ENCODE data around the gene VN1R5.
"Not testable (repeated sequence)": the region's sequence is repeated elsewhere in the genome, so short reads cannot be mapped to it uniquely, and the experiment has no call there.

The VN1R5 gene

DNA sequence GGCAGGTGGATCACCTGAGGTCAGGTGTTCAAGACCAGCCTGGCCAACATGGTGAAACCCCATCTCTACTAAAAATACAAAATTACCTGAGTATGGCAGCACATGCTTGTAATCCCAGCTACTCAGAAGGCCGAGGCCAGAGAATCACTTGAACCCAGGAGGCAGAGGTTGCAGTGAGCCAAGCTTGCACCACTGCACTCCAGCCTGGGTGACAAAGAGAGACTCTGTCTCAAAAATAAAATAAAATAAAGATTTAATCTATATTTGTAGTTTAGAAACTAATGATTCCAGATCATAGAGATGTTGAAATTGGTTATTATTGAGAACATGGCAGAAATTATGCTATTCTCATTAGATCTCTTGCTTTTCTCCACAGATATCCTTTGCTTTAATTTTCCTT lies at the start of gene VN1R5:
TSS of gene VN1R5 (plus strand) at position 301 of the 400 bp plus-strand sequence.
- not testable (repeated sequence) for DNase-seq (ENCODE audit: low read depth in 2 of 2, low spot score in 1 of 2)

GRCh38 chr1:247209396-247209795 lies 46.5 kb upstream of the VN1R5 start:
- no peak for DNase-seq (ENCODE audit: low read depth in 2 of 2, low spot score in 1 of 2)

- no peak for DNase-seq (ENCODE audit: low read depth in 2 of 2, low spot score in 1 of 2)
Measured at GRCh38 chr1:247210062-247210375, 45.9 kb upstream of the VN1R5 start.

- peak; percentile 87 for DNase-seq (ENCODE audit: low read depth in 2 of 2, low spot score in 1 of 2)
Measured at GRCh38 chr1:247210376-247211117, 45.3 kb upstream of the VN1R5 start.

DNA sequence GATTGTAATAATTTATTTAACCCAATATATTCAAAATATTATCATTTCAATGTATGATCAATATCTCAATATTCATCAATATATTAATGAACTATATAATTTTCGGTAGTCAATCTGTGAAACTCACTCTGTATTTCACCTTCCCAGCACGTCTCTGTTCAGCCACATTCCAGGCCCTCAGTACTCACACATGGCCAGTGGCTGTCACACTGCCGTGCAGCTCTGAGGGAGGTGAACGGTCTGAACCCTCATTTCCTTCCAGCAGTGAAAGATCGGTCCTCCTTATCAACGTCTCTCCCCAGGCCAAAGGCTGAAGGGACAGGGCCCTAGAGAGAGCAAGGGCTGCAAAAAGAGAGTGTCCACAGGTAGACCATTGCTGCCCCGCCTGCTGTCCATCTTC lies 44.5 kb upstream of the VN1R5 start:
- DNase-seq (ENCODE audit: low read depth in 2 of 2, low spot score in 1 of 2), result no peak

- no peak for DNase-seq (ENCODE audit: low read depth in 2 of 2, low spot score in 1 of 2)
Measured at GRCh38 chr1:247212012-247212411, 43.9 kb upstream of the VN1R5 start.

DNA sequence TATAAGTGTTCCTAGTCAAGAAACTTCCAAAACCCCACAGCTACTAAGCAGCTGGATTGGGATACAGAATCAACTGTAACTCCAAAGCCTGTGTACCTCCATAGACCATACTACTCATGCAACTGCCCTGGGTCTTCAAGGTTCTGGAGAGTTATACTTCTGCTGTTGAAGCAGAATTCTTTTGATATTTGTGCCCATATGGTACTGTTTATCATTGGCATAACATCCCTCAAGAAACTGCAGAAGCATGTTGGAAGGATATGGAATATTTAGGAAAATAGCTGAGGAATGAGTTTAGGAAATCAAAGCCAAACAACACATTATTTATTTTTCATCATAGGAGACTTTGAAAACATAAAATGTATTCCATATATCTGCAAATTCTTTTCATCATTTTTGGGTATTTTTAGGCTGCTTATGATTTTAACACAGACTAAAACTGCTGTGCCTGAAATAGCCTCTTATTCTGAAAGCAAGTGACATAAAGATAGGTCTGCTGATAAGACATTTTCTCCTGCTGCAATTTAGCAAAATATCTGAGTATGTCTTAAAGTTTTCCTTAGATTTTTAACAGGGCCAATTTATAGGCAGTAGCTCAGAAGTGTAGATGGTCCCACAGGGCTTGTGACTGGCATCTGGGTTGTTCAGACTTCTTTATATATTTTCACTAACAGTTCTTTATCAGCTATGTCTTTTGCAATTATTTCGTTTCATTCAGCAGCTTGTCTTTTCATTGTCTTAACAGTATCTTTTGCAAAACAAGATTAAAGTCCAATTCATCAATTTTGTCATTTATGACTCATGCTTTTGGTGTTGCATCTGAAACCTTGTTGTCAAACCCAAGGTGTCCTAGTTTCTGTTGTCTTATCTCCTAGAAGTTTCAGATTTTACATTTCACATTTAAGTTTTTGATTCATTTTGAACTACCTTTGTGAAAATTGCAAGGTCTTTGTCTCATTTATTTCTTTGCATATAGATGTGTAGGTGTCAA lies 43.0 kb upstream of the VN1R5 start:
- DNase-seq (ENCODE audit: low read depth in 2 of 2, low spot score in 1 of 2), result no peak

- no peak for DNase-seq (ENCODE audit: low read depth in 2 of 2, low spot score in 1 of 2)
Measured at GRCh38 chr1:247216261-247216660, 39.6 kb upstream of the VN1R5 start.

DNA sequence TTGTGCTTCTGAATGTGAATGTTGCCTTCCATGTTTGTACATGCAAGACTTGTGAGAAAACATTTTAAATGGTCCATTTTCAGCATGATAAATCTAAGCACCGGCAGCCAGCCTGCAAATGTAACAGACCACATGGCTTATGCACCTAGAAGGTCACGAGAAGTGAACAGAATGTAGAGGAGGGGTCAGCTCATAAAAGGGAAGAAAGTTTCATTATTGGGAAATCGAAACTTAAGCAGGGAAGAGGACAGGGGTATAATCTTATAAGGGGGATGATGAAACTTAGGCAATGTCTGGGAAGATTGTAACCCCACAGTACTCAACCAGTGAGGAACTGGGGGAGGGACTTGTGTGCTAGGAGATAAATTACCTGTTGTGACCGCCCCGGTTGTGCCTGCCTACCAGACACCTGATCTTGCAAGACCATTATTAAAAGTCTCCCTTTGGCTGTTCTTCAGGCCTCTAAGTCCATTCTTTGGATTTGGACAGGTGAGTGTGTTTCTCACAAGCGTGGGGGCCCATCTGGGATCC lies 37.7 kb upstream of the VN1R5 start:
- DNase-seq (ENCODE audit: low read depth in 2 of 2, low spot score in 1 of 2), result no peak

- not testable (repeated sequence) for DNase-seq (ENCODE audit: low read depth in 2 of 2, low spot score in 1 of 2)
Measured at GRCh38 chr1:247220280-247220679, 35.6 kb upstream of the VN1R5 start.

DNA sequence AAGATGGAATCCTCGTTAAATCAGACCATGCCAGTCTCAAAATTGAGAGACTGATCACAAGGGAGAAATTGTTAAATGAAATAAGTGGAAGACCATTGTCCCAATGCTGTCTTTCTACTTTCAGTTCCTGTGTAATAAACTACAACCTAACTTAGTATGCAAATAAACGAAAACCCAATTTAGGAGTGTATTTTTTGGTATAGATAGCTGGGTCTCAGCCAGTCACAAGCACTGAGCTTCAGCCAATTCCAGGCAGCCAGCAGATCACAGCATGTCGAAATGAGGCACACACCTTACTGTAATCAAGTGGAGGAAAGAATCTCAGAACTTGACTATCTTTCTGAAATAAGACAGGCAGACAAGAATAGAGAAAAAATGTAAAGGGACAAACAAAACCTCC lies 33.0 kb upstream of the VN1R5 start:
- DNase-seq (ENCODE audit: low read depth in 2 of 2, low spot score in 1 of 2), result no peak

DNA sequence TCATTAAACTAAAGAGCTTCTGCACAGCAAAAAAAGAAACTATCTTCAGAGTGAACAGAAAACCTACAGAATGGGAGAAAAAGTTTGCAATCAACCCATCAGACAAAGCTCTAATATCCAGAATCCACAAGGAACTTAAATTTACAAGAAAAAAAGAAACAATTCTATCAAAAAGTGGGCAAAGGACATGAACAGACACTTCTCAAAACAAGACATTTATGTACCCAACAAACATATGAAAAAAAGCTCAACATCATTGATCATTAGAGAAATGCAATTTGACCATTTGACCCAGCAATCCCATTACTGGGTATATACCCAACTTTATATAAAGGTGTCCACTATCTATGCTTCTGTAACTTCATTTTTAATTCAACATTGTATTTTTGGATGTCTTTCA lies 31.1 kb upstream of the VN1R5 start:
- DNase-seq (ENCODE audit: low read depth in 2 of 2, low spot score in 1 of 2), result no peak

GRCh38 chr1:247228133-247228532 lies 27.7 kb upstream of the VN1R5 start:
- DNase-seq (ENCODE audit: low read depth in 2 of 2, low spot score in 1 of 2), result no peak

- no peak for DNase-seq (ENCODE audit: low read depth in 2 of 2, low spot score in 1 of 2)
Measured at GRCh38 chr1:247241691-247242090, 14.2 kb upstream of the VN1R5 start.

DNA sequence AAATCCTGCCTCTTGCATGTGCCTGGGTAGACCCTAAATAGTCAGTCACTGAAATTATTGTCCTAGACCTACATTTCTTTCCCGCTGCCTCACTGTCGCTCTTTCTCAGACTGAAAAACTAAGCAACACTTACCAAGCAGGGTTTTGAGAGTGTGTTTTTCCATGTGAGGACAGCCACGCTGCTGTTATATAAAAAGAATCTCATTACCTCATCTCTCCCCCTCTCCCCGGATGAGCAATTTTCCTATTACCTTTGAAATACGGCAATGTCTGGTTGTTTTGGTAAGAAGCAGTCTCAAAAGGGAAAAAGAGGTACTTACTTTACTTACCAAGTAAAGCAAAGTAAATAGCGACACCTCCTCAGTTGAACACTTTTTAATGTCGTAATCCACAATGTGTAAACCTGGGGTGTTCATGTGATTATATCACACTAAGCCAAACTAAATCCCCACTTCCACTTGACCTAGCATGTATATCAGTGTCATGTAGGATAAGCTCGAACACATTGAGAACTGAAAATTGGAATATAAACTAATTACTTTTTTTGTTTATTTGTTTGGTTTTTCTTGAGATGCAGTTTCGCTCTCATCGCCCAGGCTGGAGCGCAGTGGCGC lies 12.2 kb upstream of the VN1R5 start:
- DNase-seq (ENCODE audit: low read depth in 2 of 2, low spot score in 1 of 2), result no peak

DNA sequence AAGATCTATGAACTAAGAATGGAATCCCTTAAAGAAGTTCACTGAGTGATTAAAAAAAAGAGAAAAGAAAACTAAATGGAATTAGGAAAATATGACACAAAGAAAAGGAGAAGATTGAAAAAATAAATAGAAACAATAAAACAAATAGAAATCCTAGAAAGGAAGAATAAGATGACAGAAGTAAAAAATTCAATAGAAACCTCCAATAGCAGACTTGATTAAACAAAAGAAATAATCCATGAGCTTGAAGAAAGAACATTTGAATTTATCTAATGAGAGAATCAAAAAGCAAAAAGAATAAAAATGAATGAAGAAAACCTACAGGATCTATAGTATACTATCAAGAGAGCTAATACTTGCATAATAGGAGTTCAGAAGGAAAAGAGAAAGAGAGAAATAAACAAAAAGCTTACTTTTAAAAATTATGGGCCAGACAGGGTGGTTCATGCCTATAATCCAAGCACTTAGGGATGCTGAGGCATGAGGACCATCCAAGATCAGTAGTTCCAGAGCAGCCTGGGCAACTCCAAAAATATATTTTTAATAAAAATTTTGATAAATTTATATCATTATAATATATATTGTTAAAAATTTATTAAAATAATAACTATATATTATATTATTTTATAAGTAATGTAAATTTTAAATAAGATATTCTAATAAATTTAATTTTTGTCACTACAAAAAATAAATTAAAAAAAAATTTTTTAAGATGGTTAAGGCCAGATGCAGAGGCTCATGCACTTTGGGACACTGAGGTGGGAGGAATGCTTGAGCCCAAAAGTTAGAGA lies 9.4 kb upstream of the VN1R5 start:
- DNase-seq (ENCODE audit: low read depth in 2 of 2, low spot score in 1 of 2), result no peak

GRCh38 chr1:247247568-247247967 lies 8.3 kb upstream of the VN1R5 start:
- no peak for DNase-seq (ENCODE audit: low read depth in 2 of 2, low spot score in 1 of 2)

DNA sequence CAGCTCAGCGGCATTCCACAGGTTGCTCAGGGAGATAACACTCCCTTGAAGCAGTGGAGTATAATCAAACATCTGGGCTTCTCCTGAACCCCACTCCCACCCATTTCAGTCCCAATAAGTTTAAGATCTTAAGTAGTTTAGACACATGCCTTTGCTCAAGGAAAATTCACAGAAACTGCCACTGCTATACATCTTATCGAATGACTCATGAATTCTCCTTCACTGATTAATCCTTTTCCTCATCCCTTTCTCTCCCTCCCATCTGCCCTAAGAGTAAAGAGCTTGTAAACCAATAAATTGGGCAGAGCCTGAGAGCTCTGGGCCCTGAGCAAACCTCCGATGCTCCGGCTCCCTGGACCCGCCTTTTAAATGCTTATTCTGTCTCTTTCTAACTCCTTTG lies 10.2 kb downstream of the VN1R5 start:
- no peak for DNase-seq (ENCODE audit: low read depth in 2 of 2, low spot score in 1 of 2)

GRCh38 chr1:247268390-247269045 lies 12.6 kb downstream of the VN1R5 start:
- DNase-seq (ENCODE audit: low read depth in 2 of 2, low spot score in 1 of 2), result no peak

DNA sequence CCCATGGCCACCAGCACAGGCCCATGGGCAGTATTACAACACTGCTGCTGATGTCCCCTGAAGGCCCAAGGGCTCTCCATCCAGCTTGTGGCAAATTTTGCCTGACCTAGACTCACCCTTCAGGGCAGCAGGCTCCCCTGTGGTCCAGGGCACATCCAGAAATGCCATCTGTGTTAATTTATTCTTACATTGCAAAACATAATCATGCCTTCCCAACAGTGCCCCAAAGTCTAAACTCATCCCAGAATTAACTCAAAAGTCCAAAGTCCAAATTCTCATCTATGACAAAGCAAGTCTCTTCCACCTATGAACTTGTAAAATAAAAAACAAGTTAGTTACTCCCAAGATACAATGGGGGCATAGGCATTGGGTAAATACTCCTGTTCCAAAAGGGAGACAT lies 13.3 kb downstream of the VN1R5 start:
- DNase-seq (ENCODE audit: low read depth in 2 of 2, low spot score in 1 of 2), result no peak

Data from stimulated activated CD8-positive, alpha-beta memory T cell treated with anti-CD3 and anti-CD28 coated beads, Interleukin-4, amount 100 ng/mL, for 4 hours (primary cell).